Measurements from ENCODE around the gene CASP5.
A peak's percentile ranks its signal among the peaks of the same experiment; 100 is the strongest.

The CASP5 gene

DNA sequence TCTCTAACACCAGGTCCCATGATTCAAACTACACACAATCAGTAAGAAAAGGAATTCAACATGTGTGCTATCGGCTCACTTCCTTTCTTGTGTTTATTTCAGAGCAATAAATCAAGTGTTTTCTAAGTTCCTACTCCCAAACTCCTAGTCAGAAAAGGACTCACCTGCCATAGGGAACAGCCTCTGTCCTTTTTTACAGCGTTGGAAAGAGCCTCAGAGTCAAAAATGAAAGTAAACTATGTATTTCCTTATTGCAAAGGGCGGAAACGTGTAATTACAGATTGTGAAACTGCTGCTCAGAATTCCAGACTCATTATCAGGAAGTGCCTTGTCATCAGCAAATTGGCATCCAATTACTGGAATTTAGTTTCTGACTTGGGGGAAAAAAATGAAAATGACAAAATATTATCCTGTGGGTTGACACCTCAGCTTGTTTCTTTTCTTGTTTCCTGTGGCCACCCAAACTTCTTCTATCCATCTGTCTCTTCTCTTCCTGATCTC is 54.6 kb downstream of the CASP5 start, which contains the start of gene CASP4:
Gene CASP4 (minus strand): TSS at position 220 of the 501 bp plus-strand sequence. CDS start 49 bp downstream, at position 171.
- TF ChIP-seq CEBPB (IDR thresholded peaks at IDR 0.05) = peak; percentile 68; the same call in 1 of the 2 replicates
- no peak for TF ChIP-seq TAF1 (IDR thresholded peaks at IDR 0.05; ENCODE audit: low read depth)

DNA sequence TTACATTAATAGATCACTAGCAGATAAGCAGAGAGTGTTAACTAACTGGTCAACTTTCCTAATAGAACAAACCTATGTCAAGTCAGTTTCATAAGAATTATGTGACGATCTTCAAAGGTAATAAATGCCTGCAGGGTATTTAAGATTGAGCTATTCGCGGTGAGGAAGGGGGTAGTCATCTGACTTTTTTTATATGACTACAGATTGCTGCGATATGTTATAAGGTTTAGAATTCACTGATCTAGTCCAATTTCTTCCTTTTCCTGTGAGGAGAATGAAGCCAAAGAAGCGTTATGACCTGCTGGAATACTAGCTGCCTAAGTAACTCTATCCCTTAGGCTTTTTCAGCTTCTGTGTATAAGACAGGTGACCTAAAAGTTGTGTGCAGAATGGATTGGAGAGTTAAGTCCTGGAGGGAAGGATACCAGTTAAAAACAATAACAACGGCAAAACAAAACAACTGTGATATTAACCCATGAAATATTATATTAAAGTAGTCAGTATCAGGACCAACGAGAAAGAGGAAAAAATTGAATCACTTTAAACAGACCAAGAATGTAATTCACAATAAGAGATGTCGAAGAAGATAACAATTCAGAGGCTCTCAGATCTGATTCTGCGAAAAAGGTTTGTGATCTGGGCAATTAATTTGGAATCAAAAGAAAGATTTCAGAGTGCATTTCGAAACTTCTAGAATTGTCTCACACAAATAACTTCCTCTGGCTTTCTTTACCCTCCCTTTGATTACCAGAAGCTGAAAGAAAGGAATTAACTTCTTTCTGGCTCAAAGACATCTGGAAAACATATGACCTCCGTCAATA is 55.2 kb downstream of the CASP5 start:
- TF ChIP-seq EGR1 (IDR thresholded peaks at IDR 0.05) (no peak), ZBTB7A (IDR thresholded peaks at IDR 0.05; ENCODE audit: low read depth) (no peak), RAD21 (IDR thresholded peaks at IDR 0.05; ENCODE audit: low read depth) (no peak), CREB1 (IDR thresholded peaks at IDR 0.05; ENCODE audit: low read depth) (no peak), EP300 (IDR thresholded peaks at IDR 0.05; ENCODE audit: borderline replicate concordance) (no peak), TEAD4 (IDR thresholded peaks at IDR 0.05) (no peak), TCF12 (IDR thresholded peaks at IDR 0.05; ENCODE audit: low read depth) (no peak), CEBPB (IDR thresholded peaks at IDR 0.05) (no peak), YY1 (IDR thresholded peaks at IDR 0.05; ENCODE audit: low read depth) (no peak), NFIC (IDR thresholded peaks at IDR 0.05) (no peak), FOXM1 (IDR thresholded peaks at IDR 0.05; ENCODE audit: borderline replicate concordance, low read depth) (no peak), TAF1 (IDR thresholded peaks at IDR 0.05; ENCODE audit: low read depth) (no peak)
- TF ChIP-seq, protein P1, sequence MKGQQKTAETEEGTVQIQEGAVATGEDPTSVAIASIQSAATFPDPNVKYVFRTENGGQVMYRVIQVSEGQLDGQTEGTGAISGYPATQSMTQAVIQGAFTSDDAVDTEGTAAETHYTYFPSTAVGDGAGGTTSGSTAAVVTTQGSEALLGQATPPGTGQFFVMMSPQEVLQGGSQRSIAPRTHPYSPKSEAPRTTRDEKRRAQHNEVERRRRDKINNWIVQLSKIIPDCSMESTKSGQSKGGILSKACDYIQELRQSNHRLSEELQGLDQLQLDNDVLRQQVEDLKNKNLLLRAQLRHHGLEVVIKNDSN (IDR thresholded peaks at IDR 0.05) = no peak
- TF ChIP-seq, protein P2, sequence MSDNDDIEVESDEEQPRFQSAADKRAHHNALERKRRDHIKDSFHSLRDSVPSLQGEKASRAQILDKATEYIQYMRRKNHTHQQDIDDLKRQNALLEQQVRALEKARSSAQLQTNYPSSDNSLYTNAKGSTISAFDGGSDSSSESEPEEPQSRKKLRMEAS (IDR thresholded peaks at IDR 0.05) = no peak
- TF ChIP-seq, protein P3, sequence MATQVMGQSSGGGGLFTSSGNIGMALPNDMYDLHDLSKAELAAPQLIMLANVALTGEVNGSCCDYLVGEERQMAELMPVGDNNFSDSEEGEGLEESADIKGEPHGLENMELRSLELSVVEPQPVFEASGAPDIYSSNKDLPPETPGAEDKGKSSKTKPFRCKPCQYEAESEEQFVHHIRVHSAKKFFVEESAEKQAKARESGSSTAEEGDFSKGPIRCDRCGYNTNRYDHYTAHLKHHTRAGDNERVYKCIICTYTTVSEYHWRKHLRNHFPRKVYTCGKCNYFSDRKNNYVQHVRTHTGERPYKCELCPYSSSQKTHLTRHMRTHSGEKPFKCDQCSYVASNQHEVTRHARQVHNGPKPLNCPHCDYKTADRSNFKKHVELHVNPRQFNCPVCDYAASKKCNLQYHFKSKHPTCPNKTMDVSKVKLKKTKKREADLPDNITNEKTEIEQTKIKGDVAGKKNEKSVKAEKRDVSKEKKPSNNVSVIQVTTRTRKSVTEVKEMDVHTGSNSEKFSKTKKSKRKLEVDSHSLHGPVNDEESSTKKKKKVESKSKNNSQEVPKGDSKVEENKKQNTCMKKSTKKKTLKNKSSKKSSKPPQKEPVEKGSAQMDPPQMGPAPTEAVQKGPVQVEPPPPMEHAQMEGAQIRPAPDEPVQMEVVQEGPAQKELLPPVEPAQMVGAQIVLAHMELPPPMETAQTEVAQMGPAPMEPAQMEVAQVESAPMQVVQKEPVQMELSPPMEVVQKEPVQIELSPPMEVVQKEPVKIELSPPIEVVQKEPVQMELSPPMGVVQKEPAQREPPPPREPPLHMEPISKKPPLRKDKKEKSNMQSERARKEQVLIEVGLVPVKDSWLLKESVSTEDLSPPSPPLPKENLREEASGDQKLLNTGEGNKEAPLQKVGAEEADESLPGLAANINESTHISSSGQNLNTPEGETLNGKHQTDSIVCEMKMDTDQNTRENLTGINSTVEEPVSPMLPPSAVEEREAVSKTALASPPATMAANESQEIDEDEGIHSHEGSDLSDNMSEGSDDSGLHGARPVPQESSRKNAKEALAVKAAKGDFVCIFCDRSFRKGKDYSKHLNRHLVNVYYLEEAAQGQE (IDR thresholded peaks at IDR 0.05; ENCODE audit: low read depth) = no peak

DNA sequence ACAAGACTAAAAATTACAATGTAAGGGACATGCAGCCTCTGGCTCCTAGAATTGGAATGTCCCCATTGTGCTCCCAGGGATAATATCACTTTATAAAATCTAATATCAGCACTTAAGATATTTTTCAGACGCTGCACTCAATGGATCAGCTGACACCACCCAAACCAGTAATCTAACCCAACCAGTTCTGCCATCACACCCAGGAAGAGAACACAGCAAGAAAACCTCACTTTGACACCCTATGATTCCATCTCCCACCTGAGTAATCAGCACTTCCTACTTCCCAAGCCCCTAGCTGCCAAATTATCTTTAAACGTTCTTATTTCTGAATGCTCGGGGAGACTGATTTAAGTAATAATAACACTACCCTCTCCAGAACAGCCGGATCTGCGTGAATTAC is 57.2 kb downstream of the CASP5 start:
- TF ChIP-seq CREB1 (IDR thresholded peaks at IDR 0.05; ENCODE audit: low read depth) (no peak), FOXM1 (IDR thresholded peaks at IDR 0.05; ENCODE audit: borderline replicate concordance, low read depth) (no peak), EGR1 (IDR thresholded peaks at IDR 0.05) (no peak), ZBTB7A (IDR thresholded peaks at IDR 0.05; ENCODE audit: low read depth) (no peak), NFIC (IDR thresholded peaks at IDR 0.05) (no peak), TCF12 (IDR thresholded peaks at IDR 0.05; ENCODE audit: low read depth) (no peak), TEAD4 (IDR thresholded peaks at IDR 0.05) (no peak)
- TF ChIP-seq, protein P1 (IDR thresholded peaks at IDR 0.05) = no peak
- TF ChIP-seq, protein P3 (IDR thresholded peaks at IDR 0.05; ENCODE audit: low read depth) = no peak

DNA sequence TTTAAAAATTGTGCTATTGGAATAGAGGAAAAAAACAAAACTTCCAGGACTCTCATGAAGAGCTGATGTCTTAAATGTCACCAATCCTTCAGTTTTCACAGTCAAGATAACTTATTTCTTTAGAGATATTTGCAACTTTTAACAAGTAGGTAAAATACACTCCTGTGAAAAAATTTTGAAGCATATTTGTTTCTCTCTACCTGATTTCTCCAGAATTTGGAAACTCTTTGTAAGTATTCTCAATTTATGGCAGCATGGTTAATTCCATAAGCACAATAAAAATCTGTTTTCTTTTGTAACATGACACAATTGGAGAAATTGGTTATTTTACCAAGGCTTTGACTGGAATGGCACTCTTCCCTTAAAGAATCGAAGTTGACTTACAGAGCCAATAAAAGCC is 58.7 kb downstream of the CASP5 start:
- no peak for TF ChIP-seq FOXM1 (IDR thresholded peaks at IDR 0.05; ENCODE audit: borderline replicate concordance, low read depth)
- no peak for TF ChIP-seq TCF12 (IDR thresholded peaks at IDR 0.05; ENCODE audit: low read depth)
- TF ChIP-seq TAF1 (IDR thresholded peaks at IDR 0.05; ENCODE audit: low read depth) = no peak
- TF ChIP-seq, protein P1 (IDR thresholded peaks at IDR 0.05) = no peak

DNA sequence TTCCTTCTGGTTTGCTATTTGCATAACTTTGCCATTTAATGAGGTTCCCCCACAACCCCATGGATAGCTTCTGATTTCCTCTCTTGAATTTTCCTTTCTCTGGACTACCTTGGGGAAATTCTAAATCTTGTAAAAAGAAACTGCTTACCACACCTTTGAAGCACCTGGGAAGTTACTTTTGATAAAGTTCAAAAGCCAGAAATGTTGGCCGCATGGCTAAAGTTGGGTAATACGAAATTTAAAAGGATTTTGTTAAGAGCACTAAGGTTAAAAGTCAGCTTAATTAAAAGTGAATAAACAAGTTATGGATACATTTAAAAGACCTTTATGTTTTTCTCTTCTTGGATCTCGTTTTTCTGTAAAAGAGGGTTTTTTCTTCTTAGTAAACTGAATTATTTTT is 60.1 kb downstream of the CASP5 start:
- TF ChIP-seq RAD21 (IDR thresholded peaks at IDR 0.05; ENCODE audit: low read depth) = no peak
- TF ChIP-seq TEAD4 (IDR thresholded peaks at IDR 0.05) = no peak
- TF ChIP-seq NFIC (IDR thresholded peaks at IDR 0.05) = no peak
- no peak for TF ChIP-seq TAF1 (IDR thresholded peaks at IDR 0.05; ENCODE audit: low read depth)
- TF ChIP-seq, protein P1 (IDR thresholded peaks at IDR 0.05) = no peak
- no peak for TF ChIP-seq EP300 (IDR thresholded peaks at IDR 0.05; ENCODE audit: borderline replicate concordance)
- TF ChIP-seq TCF12 (IDR thresholded peaks at IDR 0.05; ENCODE audit: low read depth) = no peak

All from Ishikawa (cell line).